Medulla oblongata (tissue), 1 donor: Measurements from ENCODE around the gene COX19.

Experiments
- DNase-seq: peaks from one replicate; pipeline ENCODE4 v3.0.0-alpha.2; 2015; ENCODE audit errors: extremely low spot score

Gene COX19

DNA sequence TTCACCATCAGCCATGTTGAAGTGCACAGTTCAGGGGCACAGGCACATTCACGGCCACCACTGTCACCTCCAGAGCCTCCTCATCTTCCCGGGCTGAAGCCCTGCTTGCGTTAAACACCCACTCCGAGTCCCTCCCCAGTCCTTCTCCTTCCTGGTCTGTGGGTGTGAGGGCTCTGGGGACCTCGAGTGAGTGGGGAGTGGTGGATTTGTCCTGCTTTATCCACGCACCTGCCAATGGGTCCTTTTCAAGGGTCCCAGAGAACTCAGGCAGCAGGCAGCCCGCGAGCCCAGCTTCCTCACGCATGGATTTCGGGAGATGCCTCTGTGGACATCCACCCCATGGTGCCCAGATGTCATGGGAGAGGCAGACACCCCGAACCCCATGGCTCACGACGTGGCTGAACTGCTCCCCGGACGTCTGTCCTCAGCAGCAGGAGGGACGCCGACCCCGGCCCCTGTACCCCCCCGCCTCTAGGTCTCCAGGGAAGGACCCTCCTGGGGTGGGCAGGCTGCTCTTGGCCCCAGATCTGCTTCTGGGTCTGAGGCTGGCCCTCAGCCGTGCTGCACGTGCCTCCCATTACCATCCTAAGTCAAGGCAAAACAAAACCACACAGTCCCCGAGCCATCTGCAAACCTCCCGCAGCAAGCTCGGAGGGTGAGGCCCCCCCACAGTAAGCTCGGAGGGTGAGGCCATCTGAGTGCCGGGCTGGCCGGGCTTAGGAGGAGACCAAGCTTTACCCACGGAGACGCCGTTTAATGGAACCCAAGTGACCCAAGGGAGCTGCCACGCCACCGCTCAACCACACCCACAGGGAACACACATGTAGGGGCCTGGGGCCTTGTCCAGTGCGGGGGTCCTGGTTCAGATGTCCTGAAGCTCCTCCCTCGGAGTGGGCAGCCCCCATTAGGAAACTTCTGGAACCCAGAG is 16.6 kb upstream of the COX19 start:
- no peak for DNase-seq

DNA sequence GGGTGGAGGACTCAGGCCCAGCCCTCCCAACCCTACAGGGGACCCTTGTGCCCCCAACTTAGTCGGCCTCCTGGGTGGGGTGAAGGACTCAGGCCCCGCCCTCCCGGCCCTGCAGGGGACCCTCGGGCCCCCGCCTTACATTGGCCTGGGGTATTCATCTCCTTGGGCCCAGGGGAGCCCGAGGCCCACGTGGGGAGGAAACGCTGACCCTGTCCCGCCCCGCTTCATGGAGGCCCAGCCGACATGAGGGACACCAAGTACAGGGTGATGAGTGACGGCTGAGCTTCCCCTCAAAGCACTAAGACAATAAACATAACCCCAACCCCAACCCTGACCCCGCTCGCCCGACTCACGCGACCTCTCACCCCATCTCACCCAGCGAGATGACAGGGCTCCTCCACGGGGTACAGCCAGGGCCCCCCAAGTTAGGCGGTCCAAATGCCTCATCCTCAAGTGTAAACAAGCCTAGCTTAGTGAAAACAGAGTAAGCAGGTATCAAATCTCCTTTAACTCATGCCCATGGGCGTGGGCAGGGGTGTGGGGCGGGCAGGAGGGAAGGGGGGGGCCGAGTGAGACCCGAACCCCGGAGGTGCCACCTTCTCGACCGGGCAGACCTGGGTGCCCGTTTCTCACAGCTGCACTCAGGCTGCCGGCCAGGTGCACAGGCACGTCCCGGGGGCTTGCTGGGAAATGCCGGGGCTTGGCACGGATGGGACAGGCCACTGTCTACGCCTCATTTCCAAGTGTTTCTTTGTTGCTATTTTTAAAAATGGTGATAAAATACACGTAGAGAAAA is 15.8 kb upstream of the COX19 start:
- DNase-seq: no peak

DNA sequence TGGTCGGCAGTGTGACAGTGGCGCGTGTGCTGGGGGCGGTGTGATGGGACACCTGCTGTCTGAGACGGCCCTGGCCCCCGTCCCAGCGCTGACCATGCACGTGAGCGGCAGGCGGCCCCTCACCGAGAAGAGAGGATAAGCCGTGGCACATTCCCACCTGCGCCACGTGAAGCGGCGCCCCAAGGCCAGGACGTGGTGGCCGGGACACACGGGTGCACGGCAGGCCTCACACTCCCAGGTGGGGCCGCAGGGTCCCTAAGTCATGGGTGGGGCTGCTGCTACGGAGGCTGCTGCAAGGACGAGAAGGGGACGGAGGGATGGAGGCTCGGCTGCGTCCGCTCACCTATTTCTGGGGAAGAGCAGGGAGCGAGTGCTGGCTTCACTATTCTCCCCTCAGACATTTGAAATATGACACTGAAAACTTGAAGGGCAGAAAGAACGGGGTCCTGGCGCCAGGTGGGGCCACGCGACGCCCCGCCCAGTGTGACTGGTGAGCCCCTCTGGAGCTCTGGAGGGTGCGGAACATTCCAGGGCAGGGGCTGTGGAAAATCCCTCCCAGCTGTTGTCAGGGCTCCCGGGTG is 15.1 kb upstream of the COX19 start:
- no peak for DNase-seq

DNA sequence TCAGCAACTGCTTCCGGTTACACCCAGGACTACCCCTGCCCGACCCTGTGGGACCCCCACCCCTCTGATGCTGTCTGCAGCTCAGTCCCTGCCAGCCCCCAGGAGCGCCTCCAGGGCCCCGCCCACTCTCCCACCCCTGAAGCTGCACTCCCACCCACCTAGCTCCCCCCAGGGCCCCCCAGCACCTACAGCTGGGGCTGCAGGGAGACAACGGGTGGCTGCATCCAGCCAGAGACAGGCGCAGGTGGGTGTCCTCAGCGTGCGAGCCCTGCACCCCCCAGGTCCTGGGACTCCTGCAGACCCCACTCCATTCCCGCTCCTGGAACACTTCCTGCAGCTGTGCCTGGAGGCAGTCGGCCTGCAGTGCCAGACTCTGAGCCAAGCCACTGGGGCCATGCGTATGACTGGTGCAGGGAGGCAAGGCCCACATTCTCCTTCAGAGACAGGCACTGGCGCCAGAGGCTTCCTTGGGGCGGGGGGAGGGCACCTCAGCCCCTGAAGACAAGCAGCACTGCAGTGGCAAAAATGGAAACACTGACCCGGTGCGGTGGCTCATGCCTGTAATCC is 13.7 kb upstream of the COX19 start:
- DNase-seq: no peak

DNA sequence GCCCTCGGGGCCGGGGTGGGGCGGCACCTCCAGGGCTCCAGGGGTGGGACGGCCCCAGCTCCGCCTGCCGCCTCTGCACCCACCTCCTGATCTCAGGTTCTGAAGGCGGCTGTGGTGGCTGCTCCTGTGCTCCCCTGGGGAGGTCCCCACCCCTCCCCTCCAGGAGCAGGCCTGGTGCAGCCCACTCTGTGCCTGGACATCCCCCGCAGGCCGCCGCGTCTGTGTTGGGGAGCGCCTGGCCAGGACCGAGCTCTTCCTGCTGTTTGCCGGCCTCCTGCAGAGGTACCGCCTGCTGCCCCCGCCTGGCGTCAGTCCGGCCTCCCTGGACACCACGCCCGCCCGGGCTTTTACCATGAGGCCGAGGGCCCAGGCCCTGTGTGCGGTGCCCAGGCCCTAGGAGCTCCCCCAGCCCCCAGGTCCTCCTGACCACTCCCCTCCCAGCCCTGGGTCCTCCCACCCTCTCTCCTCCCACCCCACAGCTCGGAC is 13.1 kb upstream of the COX19 start:
- no peak for DNase-seq

DNA sequence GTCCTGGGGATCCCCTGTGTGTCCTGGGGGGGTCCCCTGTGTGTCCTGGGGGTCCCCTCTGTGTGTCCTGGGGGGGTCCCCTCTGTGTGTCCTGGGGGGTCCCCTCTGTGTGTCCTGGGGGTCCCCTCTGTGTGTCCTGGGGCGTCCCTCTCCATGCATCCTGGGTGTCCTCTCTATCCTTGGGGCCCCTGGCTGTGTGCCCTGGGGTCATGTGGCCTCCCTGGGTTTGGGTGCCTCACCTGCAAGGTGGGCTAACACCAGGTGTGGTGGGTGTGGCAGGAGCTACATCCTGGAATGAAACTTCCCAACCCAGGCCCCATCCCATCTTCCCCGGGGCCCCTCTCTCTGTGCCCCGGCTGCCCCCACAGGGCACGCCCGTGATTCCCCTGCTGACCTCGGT is 12.6 kb upstream of the COX19 start:
- no peak for DNase-seq

DNA sequence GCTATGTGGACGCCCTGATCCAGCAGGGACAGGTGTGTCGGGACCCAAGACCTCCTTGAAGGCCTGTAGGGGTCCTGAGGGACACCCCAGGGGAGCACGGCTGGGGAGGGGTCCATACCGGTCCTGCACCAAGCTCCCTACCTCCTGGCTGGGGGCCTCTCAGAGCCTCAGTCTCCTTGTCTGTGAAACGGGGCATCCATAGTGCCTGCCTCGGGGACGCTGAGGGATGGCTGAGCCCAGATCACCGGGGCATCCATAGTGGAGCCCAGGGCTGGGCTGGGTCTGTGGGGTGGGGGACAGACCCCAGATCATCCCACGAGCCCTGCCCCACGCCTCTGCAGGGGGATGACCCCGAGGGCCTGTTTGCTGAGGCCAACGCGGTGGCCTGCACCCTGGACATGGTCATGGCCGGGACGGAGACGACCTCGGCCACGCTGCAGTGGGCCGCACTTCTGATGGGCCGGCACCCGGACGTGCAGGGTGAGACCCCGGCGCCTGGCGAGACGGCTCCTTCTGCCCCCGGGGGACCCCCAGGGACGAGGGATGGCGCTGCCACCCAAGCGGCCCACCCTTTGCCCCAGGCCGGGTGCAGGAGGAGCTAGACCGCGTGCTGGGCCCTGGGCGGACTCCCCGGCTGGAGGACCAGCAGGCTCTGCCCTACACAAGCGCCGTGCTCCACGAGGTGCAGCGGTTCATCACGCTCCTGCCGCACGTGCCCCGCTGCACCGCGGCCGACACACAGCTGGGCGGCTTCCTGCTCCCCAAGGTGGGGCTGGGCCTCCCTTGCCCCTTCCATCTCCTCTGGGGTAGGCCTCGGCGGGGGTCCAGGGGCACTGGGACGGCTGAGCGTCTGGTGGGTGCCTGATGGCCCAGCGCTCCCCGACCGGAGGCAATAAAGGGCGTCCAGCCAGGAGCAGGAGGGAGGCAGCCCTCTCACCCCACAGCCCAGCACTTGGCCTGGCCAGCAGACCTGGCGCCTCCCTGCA is 11.7 kb upstream of the COX19 start:
- DNase-seq: no peak

DNA sequence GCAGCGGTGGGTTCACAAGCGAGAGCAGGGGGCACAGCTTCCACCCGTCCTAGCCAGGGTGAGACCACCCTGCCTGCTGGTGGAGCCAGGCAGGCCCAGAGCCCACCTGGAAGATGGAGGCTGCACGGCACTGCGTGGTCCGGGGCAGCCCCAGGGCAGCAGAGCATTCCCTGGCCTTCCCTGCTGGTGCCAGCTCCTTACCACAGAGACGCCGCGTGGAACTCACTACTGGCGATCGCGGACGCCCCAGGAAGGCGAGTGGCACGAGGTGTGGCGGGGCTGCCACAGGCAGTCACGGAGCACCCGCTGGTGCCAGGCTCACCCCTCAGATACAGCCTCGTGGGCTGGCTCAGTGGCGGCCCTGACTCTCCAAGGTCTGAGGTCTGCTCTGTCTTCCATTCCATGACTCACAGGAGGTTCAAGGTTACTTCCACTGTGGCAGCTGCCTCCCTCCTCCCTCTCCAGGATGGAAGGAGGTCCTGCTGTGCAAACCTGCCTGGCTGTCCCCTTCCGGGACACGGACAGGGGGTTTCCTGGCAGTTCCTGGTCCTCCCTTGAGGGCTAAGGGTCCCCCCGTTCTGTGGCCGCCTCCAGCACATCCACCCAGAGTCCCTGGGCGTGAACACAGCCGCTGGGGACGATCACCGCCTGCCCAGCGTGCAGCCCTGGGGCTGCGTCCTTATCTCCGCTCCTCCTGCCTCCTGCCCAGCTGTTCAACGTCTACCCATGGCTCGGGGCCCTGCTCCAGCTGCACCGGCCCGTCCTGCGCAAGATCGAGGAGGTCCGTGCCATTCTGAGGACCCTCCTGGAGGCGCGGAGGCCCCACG is 10.8 kb upstream of the COX19 start:
- no peak for DNase-seq

DNA sequence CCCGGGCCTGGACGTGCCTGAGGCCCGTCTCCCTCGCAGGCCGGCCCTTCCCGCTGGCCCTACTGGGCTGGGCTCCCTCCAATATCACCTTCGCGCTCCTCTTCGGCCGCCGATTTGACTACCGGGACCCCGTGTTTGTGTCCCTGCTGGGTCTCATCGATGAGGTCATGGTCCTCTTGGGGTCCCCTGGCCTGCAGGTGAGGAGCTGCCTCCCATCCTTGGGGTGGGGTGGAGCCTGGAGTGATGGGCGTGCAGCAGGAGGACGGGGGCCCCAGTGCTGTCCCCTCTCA is 9.7 kb upstream of the COX19 start:
- no peak for DNase-seq

DNA sequence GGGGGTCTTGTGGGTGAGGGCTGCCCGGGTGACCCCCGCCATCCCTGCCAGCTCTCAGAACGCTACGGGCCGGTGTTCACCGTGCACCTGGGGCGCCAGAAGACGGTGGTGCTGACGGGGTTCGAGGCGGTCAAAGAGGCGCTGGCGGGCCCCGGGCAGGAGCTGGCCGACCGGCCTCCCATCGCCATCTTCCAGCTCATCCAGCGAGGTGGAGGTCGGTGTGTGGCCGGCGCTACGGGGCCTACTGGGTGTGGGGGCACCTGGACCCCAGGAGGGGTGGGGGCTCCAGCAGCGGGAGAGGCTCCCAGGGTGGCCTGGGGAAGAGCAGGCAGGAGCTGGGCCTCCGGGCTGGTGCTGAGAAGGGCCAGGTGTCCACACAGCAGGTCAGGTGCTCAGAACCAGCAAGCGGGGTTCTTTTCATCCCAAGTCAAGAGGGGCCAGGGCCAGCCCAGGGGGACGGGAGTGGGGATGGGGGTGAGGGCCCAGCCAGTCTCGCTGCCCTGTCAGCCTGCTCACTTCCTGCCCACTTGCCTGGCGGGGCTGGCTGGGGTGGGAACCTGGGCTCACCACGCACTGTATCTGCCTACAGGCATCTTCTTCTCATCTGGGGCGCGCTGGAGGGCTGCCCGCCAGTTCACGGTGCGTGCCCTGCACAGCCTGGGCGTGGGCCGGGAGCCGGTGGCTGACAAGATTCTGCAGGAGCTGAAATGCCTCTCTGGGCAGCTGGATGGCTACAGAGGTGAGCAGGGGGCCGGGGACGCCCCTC is 9.2 kb upstream of the COX19 start:
- DNase-seq: no peak

DNA sequence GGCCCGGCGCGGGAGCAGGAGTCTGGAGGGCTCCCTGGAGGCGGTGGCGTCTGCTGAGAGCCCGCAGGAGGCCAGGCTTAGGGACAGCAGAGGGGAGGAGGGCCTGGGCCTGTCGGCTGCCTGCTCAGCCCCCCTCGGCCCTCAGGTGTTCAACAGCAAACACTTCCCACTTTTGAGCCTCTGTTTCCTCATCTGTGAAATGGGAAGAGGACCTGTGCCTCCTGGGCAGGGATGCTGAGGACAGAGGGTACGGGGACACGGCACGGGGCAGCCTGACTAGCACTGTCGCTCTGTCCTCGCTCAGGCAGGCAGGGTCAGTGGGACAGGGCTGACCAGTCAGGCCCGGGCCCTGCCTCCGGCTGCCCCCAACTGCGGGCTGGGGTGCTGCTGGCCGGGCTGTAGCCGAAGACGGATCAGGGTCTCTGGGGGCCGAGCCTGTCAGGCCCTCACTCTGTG is 8.3 kb upstream of the COX19 start:
- no peak for DNase-seq

DNA sequence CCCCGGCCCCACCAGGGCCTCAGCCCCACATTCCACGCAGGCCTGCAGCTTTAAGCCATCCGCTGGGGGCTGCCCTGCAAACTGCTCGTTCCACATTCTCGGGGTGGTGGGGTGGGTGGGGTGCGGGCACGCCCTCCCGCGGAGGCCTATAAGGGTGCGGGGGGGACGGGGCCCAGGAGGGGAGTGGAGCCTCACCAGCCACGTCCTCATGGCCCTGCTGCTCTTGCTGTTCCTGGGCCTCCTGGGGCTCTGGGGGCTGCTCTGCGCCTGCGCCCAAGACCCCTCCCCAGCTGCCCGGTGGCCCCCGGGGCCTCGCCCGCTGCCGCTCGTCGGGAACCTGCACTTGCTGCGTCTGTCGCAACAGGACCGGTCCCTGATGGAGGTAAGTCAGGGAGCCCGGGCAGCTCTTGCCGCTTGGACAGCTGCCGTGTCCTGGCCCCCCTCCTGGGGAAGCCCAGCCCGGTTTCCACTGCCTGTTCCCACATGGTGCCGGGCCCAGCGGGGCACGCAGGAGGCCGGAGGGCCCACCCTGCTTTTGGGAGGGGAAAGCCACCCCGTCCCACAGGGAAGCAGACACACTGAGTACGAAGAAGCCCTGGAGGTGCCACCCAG is 7.8 kb upstream of the COX19 start, which contains the start of gene CYP2W1:
CYP2W1 (plus strand) TSS at position 178 of the 612 bp plus-strand sequence; CDS start at position 209, 31 bp downstream.
- no peak for DNase-seq

DNA sequence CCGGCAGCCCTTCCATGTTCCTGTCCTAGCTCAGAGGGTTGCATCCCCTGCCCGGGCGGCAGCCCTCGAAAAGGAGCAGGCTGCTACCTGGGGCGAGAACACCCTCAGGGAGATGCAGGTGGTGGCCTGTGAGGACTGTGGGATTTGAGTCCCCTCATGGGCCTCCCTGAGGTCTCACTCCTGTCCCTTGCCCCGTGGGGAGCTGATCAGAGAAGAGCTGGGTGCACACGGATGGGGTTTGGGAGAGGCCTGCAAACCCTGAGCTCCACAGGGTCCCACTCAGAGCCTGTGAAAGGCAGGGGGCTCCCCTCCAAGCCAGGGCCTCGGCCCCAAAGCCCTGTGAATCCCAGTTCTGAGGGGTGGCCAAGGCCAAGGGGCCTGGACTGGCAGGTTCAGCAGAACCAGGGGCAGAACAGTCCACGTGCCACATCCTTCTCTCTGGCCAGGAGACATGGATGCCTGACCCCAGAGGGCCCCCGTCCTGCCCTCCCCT is 7.2 kb upstream of the COX19 start:
- no peak for DNase-seq

DNA sequence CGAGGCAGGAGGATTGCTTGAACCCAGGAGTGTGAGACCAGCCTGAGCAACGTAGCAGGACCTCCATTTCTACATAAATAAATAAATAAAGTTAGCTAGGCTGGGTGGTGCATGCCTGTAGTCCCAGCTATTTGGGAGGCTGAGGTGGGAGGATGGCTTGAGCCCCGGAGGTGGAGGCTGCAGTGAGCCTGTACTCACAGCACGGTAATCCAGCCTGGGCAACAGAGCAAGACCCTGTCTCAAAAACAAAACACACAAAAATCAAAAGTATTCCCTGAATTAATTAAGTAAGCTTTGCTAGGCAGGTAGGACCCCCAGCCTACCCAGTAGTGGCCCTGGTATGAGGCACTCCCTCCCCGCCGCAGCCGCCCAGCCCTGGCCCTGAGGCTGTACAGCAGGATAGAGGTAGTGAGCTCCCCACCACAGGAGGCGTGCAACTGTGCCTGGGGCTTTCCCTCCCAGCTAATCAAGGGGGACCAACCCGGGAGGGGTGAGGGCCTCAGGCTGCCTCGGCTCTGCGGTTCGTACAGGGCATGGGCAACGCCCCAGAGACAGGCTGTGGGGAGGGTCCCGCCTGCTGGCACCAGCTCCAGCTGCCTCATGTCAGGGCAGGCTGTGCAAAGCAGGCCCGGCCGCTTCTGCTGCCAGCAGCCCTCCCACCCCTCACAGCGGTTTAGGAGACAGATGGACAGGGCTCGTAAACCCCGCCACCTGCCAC is 6.6 kb upstream of the COX19 start:
- no peak for DNase-seq

DNA sequence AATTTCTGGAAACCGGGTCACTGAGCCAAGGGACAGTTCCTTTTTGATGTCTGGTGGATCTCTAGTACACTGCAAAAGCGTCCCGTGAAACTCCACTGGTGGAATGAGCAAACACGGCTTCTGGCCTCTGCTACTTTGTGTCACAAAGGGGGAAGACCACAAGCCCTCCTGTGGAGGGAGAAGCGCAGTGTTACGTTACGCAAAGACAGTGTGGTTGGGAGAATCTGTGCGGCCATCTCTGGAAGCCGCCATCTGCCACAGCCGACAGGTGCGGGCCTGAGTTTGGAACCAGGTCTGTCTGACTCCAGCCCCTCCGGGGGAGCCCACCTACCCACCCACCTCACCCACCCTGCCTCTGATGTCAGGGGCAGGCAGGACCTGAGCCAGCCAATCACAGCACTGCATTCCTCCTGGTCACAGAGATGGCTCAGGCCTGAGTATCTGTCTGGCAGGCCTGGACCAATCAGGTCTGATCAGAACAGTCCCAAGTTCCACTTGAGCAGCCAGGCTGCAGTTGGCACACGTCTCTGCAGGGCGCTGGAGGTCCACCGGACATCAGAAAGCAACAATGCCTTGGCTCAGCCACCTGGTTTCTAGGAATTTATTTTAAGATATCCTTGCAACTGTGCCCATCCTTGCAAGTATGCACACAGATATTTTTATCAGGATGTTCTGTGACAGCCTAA is 4.7 kb upstream of the COX19 start:
- DNase-seq: no peak

DNA sequence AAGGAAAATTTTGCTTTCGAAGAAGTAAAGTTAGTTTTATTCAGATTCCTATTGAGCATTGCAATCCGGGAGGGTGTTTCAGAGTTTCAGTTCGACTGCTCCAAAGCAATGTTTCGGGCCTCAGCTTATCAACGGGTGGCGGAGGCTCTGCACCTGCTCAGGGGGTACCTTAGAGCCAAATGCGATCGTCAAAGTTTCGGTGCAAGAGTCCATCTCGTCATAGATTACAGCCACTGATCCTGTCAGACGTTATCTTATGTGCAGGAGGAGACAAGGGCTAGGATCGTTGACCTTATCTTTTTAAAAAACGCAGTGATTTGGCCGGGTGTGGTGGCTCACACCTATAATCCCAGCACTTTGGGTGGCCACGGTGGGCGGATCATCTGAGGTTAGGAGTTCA is 3.8 kb upstream of the COX19 start:
- DNase-seq: no peak

DNA sequence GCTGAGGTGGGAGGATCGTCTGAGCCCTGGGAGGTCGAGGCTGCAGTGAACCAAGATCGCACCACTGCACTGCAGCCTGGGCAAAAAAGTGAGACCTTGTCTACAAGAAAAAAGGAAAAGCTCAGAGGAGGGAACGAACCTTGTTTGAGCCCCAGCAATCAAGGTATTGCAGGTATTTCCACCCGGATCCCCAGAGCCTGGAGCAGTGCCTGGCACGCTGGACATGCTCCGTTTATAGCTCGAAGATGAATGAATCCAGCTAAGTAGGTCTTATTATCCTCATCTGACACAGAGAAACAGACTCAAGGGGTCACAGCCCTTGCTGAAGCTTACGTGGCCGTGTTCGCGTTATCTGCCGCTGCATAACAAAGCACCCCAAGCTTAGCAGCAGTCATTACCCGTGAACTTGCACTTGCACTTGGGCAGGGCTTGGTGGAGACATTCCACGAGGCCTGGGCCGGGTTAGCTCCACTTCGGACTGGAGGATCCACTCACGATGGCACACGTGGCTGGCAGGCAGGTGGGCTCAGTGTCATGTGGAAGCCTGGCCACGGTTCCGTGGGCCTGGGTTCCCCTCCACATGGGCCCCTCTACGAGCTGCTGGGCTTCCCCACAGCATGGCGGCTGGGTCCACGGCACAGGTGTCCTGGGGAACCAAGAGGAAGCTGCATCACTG is 3.2 kb upstream of the COX19 start:
- DNase-seq: no peak
